GM19193 (cell line): ENCODE measurements around the gene ATP4A.

Experiments
- POLR2A ChIP-seq: IDR thresholded peaks from 4 replicates; pipeline ENCODE4 v1.6.1; 2011; ENCODE audit not compliant: insufficient read depth, insufficient read length; ENCODE audit errors: extremely low read depth

ATP4A gene

GRCh38 chr19:35563207-35563829 is at the start of gene ATP4A:
TSS of gene ATP4A (minus strand) at chr19:35563658. CDS start at chr19:35563629, 29 bp downstream.
- TF ChIP-seq POLR2A, result no peak

GRCh38 chr19:35612559-35613321 is 49.3 kb upstream of the ATP4A start, which contains the start of gene HAUS5:
TSS of gene HAUS5 (plus strand) at chr19:35612735. CDS start at chr19:35612795, 60 bp downstream.
- TF ChIP-seq POLR2A, result peak; percentile 76

GRCh38 chr19:35612224-35612558 is 48.7 kb upstream of the ATP4A start:
- TF ChIP-seq POLR2A, result no peak

GRCh38 chr19:35609851-35610353 is 46.4 kb upstream of the ATP4A start:
- TF ChIP-seq POLR2A, result peak; percentile 62

- TF ChIP-seq POLR2A, result no peak
Measured at GRCh38 chr19:35608251-35608650, 44.8 kb upstream of the ATP4A start.

- no peak for TF ChIP-seq POLR2A
Measured at GRCh38 chr19:35607661-35608060, 44.2 kb upstream of the ATP4A start.

GRCh38 chr19:35601971-35602370 is 38.5 kb upstream of the ATP4A start:
- no peak for TF ChIP-seq POLR2A

- no peak for TF ChIP-seq POLR2A
Measured at GRCh38 chr19:35596366-35596999, 33.0 kb upstream of the ATP4A start.

GRCh38 chr19:35595928-35596327 is 32.5 kb upstream of the ATP4A start:
- no peak for TF ChIP-seq POLR2A

- TF ChIP-seq POLR2A, result no peak
Measured at GRCh38 chr19:35592226-35592625, 28.8 kb upstream of the ATP4A start.

- no peak for TF ChIP-seq POLR2A
Measured at GRCh38 chr19:35590875-35591274, 27.4 kb upstream of the ATP4A start.

GRCh38 chr19:35587321-35587720 is 23.9 kb upstream of the ATP4A start:
- no peak for TF ChIP-seq POLR2A

- TF ChIP-seq POLR2A, result no peak
Measured at GRCh38 chr19:35585848-35586247, 22.4 kb upstream of the ATP4A start, which contains the start of gene PMIS2. TSS of gene PMIS2 (plus strand) at chr19:35586173. CDS start at chr19:35586260, 87 bp downstream.

- TF ChIP-seq POLR2A, result no peak
Measured at GRCh38 chr19:35582760-35583159, 19.3 kb upstream of the ATP4A start.

GRCh38 chr19:35578707-35579106 is 15.2 kb upstream of the ATP4A start:
- TF ChIP-seq POLR2A, result no peak

- no peak for TF ChIP-seq POLR2A
Measured at GRCh38 chr19:35577918-35578317, 14.5 kb upstream of the ATP4A start.

- no peak for TF ChIP-seq POLR2A
Measured at GRCh38 chr19:35571406-35571965, 8.0 kb upstream of the ATP4A start.
